ENCODE results near the gene LPIN3. TPM values are rescaled to one million over a fixed set of nuclear protein-coding genes. Genes with fewer than 3 reads are reported as not detected.

LPIN3 gene
- polyA plus RNA-seq, 1 of the 3 experiments (the other 2 are of a cell fraction) = 0.21 TPM

- CTCF ChIA-PET = interaction anchor here (0.7 to 1.6 kb wide), 5 partner anchors 20 to 377 kb away, joined by 3 to 5 read pairs (median 5); no protein-coding TSS in a partner anchor
- H2AFZ ChIP-seq (ENCODE audit: low read depth) = no peak overlapping the region
Measured at GRCh38 chr20:41344938-41345728, 4.5 kb downstream of the LPIN3 start.

GRCh38 chr20:41345729-41346067, 5.1 kb downstream of the LPIN3 start:
- TF ChIP-seq MEF2A (IDR thresholded peaks at IDR 0.05; ENCODE audit: borderline replicate concordance, low read depth) (no peak), USF2 (IDR thresholded peaks at IDR 0.05; ENCODE audit: borderline replicate concordance, low read depth, low read length) (no peak)
- no peaks in the 10 kb centered on the region for H3K9me3 ChIP-seq
- no peaks in the 10 kb centered on the region for H3K9me2 ChIP-seq
- no peaks in the 10 kb centered on the region for H3K27me3 ChIP-seq (ENCODE audit: insufficient read depth)
- 98% methylated on average over 7 of the region's 17 CpGs for WGBS (ENCODE audit: low lambda C conversion rate)
- H3K79me2 ChIP-seq (ENCODE audit: insufficient read depth) = no peaks in the 10 kb centered on the region
- H3K36me3 ChIP-seq (replicated peaks in 1 of 2; ENCODE audit: control insufficient read depth in 1 of 2, insufficient read depth in 2 of 2, low read length in 1 of 2) = no peaks in the 10 kb centered on the region
- ChIA-PET POLR2A (no interaction called here), CTCF (interaction anchor here (0.7 to 1.6 kb wide), 4 partner anchors 20 to 377 kb away, joined by 3 to 5 read pairs (median 4); no protein-coding TSS in a partner anchor)
- no peak overlapping the region for H2AFZ ChIP-seq (ENCODE audit: low read depth)
- no peak overlapping the region for H3K4me2 ChIP-seq
- no peak overlapping the region for H3K4me3 ChIP-seq (ENCODE audit: low read depth in 2 of 2, low read length in 1 of 2)
- no peaks in the 10 kb centered on the region for H4K20me1 ChIP-seq (ENCODE audit: insufficient read depth)
- no peak overlapping the region for H3K9ac ChIP-seq
- no peaks in the 10 kb centered on the region; a peak in 1 of 4 replicates for H3K4me1 ChIP-seq (ENCODE audit: control insufficient read depth in 1 of 2, insufficient read depth in 2 of 2, low read depth in 1 of 2, low read length in 1 of 2)
- H3K27ac ChIP-seq (ENCODE audit: low read depth in 2 of 2, low read length in 1 of 2) = no peak overlapping the region
- DNase-seq = no peak
- no peaks in the 10 kb centered on the region for H3F3A ChIP-seq (replicated peaks; ENCODE audit: insufficient read depth)

More at GRCh38 chr20:41344938-41345728, 4.5 kb downstream of the LPIN3 start:
- POLR2A ChIA-PET = no interaction called here
- Histone ChIP-seq H3K4me1 (ENCODE audit: control insufficient read depth in 1 of 2, insufficient read depth in 2 of 2, low read depth in 1 of 2, low read length in 1 of 2) (peaks cover 0 to 2% of the 10 kb centered on the region in 2 experiments; a peak in 1 of 4 replicates), H3K4me3 (ENCODE audit: low read depth in 2 of 2, low read length in 1 of 2) (no peak overlapping the region), H3K9ac (no peak overlapping the region), H3K27me3 (ENCODE audit: insufficient read depth) (no peaks in the 10 kb centered on the region), H4K20me1 (ENCODE audit: insufficient read depth) (no peaks in the 10 kb centered on the region), H3F3A (replicated peaks; ENCODE audit: insufficient read depth) (no peaks in the 10 kb centered on the region), H3K9me2 (no peaks in the 10 kb centered on the region), H3K27ac (ENCODE audit: low read depth in 2 of 2, low read length in 1 of 2) (no peak overlapping the region), H3K9me3 (no peaks in the 10 kb centered on the region), H3K79me2 (ENCODE audit: insufficient read depth) (no peaks in the 10 kb centered on the region), H3K36me3 (replicated peaks in 1 of 2; ENCODE audit: control insufficient read depth in 1 of 2, insufficient read depth in 2 of 2, low read length in 1 of 2) (no peaks in the 10 kb centered on the region), H3K4me2 (no peak overlapping the region)
- TF ChIP-seq RAD21 (IDR thresholded peaks at IDR 0.05; ENCODE audit: low read length) (no peak), RFX5 (IDR thresholded peaks at IDR 0.05; ENCODE audit: low read length) (no peak), TEAD4 (IDR thresholded peaks at IDR 0.05; ENCODE audit: borderline replicate concordance, insufficient read depth) (no peak), EP300 (IDR thresholded peaks at IDR 0.05; ENCODE audit: borderline replicate concordance in 1 of 2, low read depth in 1 of 2, low read length in 1 of 2) (no peak), RCOR1 (IDR thresholded peaks at IDR 0.05; ENCODE audit: low read length) (no peak)
- DNase-seq = no peak
- 85% methylated on average over 9 of the region's 11 CpGs for WGBS (ENCODE audit: low lambda C conversion rate)
